GM12864 (cell line): ENCODE results near the gene CLEC2L.

ENCODE experiments used
- DNase-seq: peaks from one replicate; pipeline ENCODE4 v3.0.0-alpha.2; 2011; ENCODE audit warnings: low read depth
- H3K4me3 ChIP-seq: 2 replicates; pipeline ENCODE4 v1.5.1; 2011; ENCODE audit warnings: mild to moderate bottlenecking, low read depth, low read length, control low read depth
- CTCF ChIP-seq: IDR thresholded peaks from 2 replicates; pipeline ENCODE4 v1.5.1; 2011; ENCODE audit warnings: low read depth, mild to moderate bottlenecking, moderate library complexity, low read length, control low read depth, inconsistent platforms; ENCODE audit errors: missing control alignments

CLEC2L gene

GRCh38 chr7:139572704-139573385 lies 49.4 kb downstream of the CLEC2L start:
- no peak for TF ChIP-seq CTCF
- no peak for DNase-seq

GRCh38 chr7:139573871-139574270 lies 50.4 kb downstream of the CLEC2L start:
- no peak for DNase-seq
- no peak for TF ChIP-seq CTCF
- H3K4me3 ChIP-seq, result no peak overlapping the region

More at GRCh38 chr7:139572704-139573385, 49.4 kb downstream of the CLEC2L start:
- H3K4me3 ChIP-seq, result no peak overlapping the region

GRCh38 chr7:139574618-139575337 lies 51.3 kb downstream of the CLEC2L start:
- TF ChIP-seq CTCF, result no peak

GRCh38 chr7:139575338-139575680 lies 51.8 kb downstream of the CLEC2L start:
- DNase-seq, result no peak
- H3K4me3 ChIP-seq, result no peak overlapping the region
- TF ChIP-seq CTCF, result no peak

More at GRCh38 chr7:139574618-139575337, 51.3 kb downstream of the CLEC2L start:
- no peak for DNase-seq
- no peak overlapping the region for H3K4me3 ChIP-seq

GRCh38 chr7:139576179-139576973 lies 52.9 kb downstream of the CLEC2L start:
- H3K4me3 ChIP-seq, result no peak overlapping the region
- DNase-seq, result no peak
- no peak for TF ChIP-seq CTCF

- DNase-seq, result no peak
- H3K4me3 ChIP-seq, result no peak overlapping the region
- no peak for TF ChIP-seq CTCF
Measured at GRCh38 chr7:139580435-139580834, 57.0 kb downstream of the CLEC2L start.
